ENCODE results near the gene TSPAN14. TPM values are rescaled to one million over a fixed set of nuclear protein-coding genes. Genes with fewer than 3 reads are reported as not detected.

TSPAN14 gene
- total and polyA plus RNA-seq, 10 of the 15 experiments (the other 5 are each of a cell fraction or from before 2014, with no cell fraction given), result 2.5 to 31.7 (median 17.9) TPM

DNA sequence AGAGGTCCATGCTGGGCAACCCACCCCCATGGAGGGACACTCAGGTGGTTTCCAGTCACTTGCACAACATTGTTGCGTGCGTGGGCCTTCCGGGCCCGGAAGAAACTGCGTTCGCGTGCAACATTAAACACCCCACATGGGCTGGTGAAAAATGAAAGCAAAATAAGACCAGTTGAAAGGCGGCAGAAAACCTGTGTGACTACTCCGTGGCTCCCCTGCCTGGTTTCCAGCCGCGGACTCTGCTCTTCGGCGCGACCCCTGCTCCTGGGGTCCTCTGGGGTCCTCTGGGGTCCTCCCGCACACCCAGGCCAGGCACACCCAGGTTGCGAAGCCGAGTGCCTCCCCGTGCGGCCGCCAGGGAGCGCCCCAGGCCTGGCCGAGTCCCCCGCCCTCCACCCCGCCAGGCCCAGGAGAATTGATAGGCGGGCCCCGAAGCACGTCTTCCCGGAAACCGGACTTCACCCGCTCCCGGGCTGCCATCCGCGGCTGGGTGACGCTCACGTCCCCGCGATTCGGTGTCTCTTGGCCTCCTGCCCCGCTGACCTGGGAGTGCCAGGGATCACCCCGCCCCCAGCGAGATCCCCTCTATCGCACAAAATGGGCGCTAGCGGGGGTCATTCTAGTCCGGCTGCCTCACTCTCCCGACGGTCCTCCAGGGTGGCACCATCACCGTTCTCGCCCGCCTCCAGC lies 81.7 kb downstream of the TSPAN14 start (continued):
- TF ChIP-seq, protein P1, sequence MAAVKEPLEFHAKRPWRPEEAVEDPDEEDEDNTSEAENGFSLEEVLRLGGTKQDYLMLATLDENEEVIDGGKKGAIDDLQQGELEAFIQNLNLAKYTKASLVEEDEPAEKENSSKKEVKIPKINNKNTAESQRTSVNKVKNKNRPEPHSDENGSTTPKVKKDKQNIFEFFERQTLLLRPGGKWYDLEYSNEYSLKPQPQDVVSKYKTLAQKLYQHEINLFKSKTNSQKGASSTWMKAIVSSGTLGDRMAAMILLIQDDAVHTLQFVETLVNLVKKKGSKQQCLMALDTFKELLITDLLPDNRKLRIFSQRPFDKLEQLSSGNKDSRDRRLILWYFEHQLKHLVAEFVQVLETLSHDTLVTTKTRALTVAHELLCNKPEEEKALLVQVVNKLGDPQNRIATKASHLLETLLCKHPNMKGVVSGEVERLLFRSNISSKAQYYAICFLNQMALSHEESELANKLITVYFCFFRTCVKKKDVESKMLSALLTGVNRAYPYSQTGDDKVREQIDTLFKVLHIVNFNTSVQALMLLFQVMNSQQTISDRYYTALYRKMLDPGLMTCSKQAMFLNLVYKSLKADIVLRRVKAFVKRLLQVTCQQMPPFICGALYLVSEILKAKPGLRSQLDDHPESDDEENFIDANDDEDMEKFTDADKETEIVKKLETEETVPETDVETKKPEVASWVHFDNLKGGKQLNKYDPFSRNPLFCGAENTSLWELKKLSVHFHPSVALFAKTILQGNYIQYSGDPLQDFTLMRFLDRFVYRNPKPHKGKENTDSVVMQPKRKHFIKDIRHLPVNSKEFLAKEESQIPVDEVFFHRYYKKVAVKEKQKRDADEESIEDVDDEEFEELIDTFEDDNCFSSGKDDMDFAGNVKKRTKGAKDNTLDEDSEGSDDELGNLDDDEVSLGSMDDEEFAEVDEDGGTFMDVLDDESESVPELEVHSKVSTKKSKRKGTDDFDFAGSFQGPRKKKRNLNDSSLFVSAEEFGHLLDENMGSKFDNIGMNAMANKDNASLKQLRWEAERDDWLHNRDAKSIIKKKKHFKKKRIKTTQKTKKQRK (IDR thresholded peaks at IDR 0.05; ENCODE audit: low read depth, low read length), result no peak
- TF ChIP-seq IRF4 (IDR thresholded peaks at IDR 0.05; ENCODE audit: low read depth, low read length) (no peak), WRNIP1 (IDR thresholded peaks at IDR 0.05; ENCODE audit: borderline replicate concordance, low read depth, low read length) (no peak), SIX5 (IDR thresholded peaks at IDR 0.05; ENCODE audit: low read depth, low read length, severe bottlenecking) (no peak), ZBED1 (IDR thresholded peaks at IDR 0.05; ENCODE audit: borderline replicate concordance) (peak; percentile 33; the same call in 1 of the 2 replicates), MEF2B (IDR thresholded peaks at IDR 0.05; ENCODE audit: partially characterized antibody, poor library complexity, severe bottlenecking) (peak; percentile 85), CREB1 (IDR thresholded peaks at IDR 0.05; ENCODE audit: low read depth) (0 out of 2 replicates have a peak, but pooled peaks have one; percentile 16), HDGF (IDR thresholded peaks at IDR 0.05) (no peak), SMAD5 (IDR thresholded peaks at IDR 0.05; ENCODE audit: low read depth) (peak; percentile 66; the same call in 1 of the 2 replicates), RUNX3 (IDR thresholded peaks at IDR 0.05; ENCODE audit: low read length) (no peak), PML (IDR thresholded peaks at IDR 0.05; ENCODE audit: low read length) (peak; percentile 51; the same call in 1 of the 2 replicates), IKZF2 (IDR thresholded peaks at IDR 0.05) (peak; percentile 58 to 70), ZNF384 (IDR thresholded peaks at IDR 0.05; ENCODE audit: borderline replicate concordance, low read depth, low read length) (no peak), SREBF1 (IDR thresholded peaks at IDR 0.05; ENCODE audit: low read length) (no peak), CHD1 (IDR thresholded peaks at IDR 0.05; ENCODE audit: low read depth, low read length) (no peak), KLF5 (IDR thresholded peaks at IDR 0.05; ENCODE audit: partially characterized antibody) (no peak), BCL11A (IDR thresholded peaks at IDR 0.05; ENCODE audit: low read depth, low read length) (no peak), ZNF217 (IDR thresholded peaks at IDR 0.05) (no peak), EED (IDR thresholded peaks at IDR 0.05; ENCODE audit: low read depth) (0 out of 2 replicates have a peak, but pooled peaks have one; percentile 44)
- TF ChIP-seq, protein P2, sequence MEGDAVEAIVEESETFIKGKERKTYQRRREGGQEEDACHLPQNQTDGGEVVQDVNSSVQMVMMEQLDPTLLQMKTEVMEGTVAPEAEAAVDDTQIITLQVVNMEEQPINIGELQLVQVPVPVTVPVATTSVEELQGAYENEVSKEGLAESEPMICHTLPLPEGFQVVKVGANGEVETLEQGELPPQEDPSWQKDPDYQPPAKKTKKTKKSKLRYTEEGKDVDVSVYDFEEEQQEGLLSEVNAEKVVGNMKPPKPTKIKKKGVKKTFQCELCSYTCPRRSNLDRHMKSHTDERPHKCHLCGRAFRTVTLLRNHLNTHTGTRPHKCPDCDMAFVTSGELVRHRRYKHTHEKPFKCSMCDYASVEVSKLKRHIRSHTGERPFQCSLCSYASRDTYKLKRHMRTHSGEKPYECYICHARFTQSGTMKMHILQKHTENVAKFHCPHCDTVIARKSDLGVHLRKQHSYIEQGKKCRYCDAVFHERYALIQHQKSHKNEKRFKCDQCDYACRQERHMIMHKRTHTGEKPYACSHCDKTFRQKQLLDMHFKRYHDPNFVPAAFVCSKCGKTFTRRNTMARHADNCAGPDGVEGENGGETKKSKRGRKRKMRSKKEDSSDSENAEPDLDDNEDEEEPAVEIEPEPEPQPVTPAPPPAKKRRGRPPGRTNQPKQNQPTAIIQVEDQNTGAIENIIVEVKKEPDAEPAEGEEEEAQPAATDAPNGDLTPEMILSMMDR (IDR thresholded peaks at IDR 0.05 in 2 of 3, conservative IDR thresholded peaks at IDR 0.05 in 1 of 3; ENCODE audit: control insufficient read depth in 2 of 3, extremely low read depth in 1 of 3, insufficient read depth in 1 of 3, low read depth in 3 of 3, low read length in 3 of 3), result peak; percentile 77 to 82 (median 81)
- TF ChIP-seq, protein P3, sequence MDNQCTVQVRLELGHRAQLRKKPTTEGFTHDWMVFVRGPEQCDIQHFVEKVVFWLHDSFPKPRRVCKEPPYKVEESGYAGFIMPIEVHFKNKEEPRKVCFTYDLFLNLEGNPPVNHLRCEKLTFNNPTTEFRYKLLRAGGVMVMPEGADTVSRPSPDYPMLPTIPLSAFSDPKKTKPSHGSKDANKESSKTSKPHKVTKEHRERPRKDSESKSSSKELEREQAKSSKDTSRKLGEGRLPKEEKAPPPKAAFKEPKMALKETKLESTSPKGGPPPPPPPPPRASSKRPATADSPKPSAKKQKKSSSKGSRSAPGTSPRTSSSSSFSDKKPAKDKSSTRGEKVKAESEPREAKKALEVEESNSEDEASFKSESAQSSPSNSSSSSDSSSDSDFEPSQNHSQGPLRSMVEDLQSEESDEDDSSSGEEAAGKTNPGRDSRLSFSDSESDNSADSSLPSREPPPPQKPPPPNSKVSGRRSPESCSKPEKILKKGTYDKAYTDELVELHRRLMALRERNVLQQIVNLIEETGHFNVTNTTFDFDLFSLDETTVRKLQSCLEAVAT (IDR thresholded peaks at IDR 0.05), result peak; percentile 13; the same call in 1 of the 2 replicates
- TF ChIP-seq, protein P4, sequence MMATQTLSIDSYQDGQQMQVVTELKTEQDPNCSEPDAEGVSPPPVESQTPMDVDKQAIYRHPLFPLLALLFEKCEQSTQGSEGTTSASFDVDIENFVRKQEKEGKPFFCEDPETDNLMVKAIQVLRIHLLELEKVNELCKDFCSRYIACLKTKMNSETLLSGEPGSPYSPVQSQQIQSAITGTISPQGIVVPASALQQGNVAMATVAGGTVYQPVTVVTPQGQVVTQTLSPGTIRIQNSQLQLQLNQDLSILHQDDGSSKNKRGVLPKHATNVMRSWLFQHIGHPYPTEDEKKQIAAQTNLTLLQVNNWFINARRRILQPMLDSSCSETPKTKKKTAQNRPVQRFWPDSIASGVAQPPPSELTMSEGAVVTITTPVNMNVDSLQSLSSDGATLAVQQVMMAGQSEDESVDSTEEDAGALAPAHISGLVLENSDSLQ (IDR thresholded peaks at IDR 0.05), result peak; percentile 73
- TF ChIP-seq, protein P5, sequence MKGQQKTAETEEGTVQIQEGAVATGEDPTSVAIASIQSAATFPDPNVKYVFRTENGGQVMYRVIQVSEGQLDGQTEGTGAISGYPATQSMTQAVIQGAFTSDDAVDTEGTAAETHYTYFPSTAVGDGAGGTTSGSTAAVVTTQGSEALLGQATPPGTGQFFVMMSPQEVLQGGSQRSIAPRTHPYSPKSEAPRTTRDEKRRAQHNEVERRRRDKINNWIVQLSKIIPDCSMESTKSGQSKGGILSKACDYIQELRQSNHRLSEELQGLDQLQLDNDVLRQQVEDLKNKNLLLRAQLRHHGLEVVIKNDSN (IDR thresholded peaks at IDR 0.05; ENCODE audit: borderline replicate concordance, extremely low read length, insufficient read depth, low read depth, low read length), result no peak
